Fibroblast of villous mesenchyme (primary cell): ENCODE results near the gene ARHGEF28. TPM values are rescaled to one million over a fixed set of nuclear protein-coding genes. Genes with fewer than 3 reads are reported as not detected.

Experiments
- DNase-seq: peaks from one replicate; pipeline ENCODE4 v3.0.0-alpha.2; 2010; ENCODE audit warnings: low read depth
- H3K4me3 ChIP-seq: 2 replicates; pipeline ENCODE4 v1.5.1; 2011; ENCODE audit warnings: low read depth, mild to moderate bottlenecking, low read length
- total RNA-seq: library from RNA; depleted of rRNA; stranded (reverse); fragments of >200 nt; gene quantifications from 2 replicates; pipeline ENCODE4 v1.2.3, GENCODE V29; 2012
- TF ChIP-seq, protein P1 (sequence below): IDR thresholded peaks from 2 replicates; pipeline ENCODE4 v1.5.1; 2012; ENCODE audit warnings: low read depth, mild to moderate bottlenecking, low read length; ENCODE audit not compliant: insufficient read depth

The ARHGEF28 gene
- total RNA-seq, 1 donor = 40.2 TPM

DNA sequence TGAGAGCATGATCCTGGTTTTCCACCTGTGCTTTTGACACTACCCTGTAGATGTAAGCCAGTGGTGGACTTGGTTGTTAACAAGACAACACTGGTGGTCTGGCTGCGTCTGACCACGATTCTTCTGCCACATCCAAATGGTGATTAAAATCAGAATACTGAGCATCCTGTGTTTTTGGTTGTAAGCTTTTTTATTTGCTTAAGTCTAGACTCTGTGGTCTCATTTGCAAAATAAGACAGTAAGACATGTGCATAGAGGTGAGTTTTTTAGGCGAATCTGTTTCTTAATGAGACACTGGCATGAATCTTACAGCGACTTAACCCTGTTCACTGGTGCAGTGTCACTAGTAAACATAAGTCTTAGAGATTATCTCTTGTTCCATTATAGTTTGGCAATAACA, 165.4 kb downstream of the ARHGEF28 start:
- H3K4me3 ChIP-seq = no peak overlapping the region
- peak; percentile 25 for DNase-seq
- TF ChIP-seq, protein P1, sequence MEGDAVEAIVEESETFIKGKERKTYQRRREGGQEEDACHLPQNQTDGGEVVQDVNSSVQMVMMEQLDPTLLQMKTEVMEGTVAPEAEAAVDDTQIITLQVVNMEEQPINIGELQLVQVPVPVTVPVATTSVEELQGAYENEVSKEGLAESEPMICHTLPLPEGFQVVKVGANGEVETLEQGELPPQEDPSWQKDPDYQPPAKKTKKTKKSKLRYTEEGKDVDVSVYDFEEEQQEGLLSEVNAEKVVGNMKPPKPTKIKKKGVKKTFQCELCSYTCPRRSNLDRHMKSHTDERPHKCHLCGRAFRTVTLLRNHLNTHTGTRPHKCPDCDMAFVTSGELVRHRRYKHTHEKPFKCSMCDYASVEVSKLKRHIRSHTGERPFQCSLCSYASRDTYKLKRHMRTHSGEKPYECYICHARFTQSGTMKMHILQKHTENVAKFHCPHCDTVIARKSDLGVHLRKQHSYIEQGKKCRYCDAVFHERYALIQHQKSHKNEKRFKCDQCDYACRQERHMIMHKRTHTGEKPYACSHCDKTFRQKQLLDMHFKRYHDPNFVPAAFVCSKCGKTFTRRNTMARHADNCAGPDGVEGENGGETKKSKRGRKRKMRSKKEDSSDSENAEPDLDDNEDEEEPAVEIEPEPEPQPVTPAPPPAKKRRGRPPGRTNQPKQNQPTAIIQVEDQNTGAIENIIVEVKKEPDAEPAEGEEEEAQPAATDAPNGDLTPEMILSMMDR = no peak

GRCh38 chr5:73792687-73793320, 166.8 kb downstream of the ARHGEF28 start:
- H3K4me3 ChIP-seq = no peak overlapping the region
- TF ChIP-seq, protein P1 = peak; percentile 99
- peak; percentile 78 for DNase-seq

- no peak for DNase-seq
- TF ChIP-seq, protein P1 = no peak
- no peak overlapping the region for H3K4me3 ChIP-seq
Measured at GRCh38 chr5:73793911-73794310, 167.9 kb downstream of the ARHGEF28 start.

GRCh38 chr5:73796164-73797131, 170.5 kb downstream of the ARHGEF28 start:
- peak; percentile 94 for DNase-seq
- no peak overlapping the region for H3K4me3 ChIP-seq

DNA sequence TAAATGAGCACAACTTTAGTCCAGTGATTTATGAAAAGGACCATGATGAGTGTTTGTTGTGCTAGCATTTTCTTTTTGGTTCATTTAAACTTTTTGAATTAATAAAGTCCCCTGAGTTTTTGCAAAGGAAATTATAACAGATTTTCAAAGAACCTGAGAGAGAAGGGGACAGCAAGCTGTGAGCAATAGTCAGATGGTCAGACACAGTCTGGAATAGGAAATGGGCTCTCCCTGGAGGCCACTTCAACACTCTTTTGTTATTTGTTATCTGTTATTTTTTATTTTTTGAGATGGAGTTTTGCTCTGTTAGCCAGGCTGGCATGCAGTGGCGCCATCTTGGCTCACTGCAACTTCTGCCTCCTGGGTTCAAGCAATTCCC, 171.1 kb downstream of the ARHGEF28 start:
- TF ChIP-seq, protein P1 = no peak
- DNase-seq = peak; percentile 49
- no peak overlapping the region for H3K4me3 ChIP-seq

More at GRCh38 chr5:73796164-73797131, 170.5 kb downstream of the ARHGEF28 start:
- TF ChIP-seq, protein P1 = no peak

DNA sequence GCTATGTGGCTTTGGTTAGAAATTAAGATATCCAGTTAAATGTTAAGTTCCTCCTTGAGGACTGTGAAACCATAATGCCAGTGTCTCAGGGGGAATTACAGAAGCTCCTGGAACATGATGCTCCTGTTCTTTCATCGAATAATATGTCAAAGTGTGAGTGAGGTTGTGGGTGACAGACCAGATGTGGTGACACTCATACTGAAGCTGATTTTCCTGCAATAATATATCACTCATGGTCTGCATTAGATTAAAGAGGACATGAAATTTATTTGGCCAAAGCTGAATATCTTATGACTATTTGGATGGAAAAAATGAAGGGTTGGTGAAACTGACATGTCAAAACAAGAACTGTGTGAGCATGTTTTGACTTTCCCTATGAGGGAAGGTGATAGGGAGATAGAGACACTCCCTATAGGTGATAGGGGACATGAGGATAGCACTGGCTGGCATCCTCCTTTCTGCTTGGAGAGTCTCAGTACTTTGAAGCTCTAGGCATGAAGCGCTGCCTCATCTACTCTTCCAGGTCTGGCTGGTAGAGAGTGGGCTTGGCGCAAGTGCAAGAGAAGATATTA, 173.5 kb downstream of the ARHGEF28 start:
- TF ChIP-seq, protein P1 = no peak
- no peak for DNase-seq
- no peak overlapping the region for H3K4me3 ChIP-seq
